ENCODE results near the gene CCL18. TPM values are rescaled to one million over a fixed set of nuclear protein-coding genes. Genes with fewer than 3 reads are reported as not detected.

CCL18 gene
- total RNA-seq, 1 donor from 2014 or later: not detected

DNA sequence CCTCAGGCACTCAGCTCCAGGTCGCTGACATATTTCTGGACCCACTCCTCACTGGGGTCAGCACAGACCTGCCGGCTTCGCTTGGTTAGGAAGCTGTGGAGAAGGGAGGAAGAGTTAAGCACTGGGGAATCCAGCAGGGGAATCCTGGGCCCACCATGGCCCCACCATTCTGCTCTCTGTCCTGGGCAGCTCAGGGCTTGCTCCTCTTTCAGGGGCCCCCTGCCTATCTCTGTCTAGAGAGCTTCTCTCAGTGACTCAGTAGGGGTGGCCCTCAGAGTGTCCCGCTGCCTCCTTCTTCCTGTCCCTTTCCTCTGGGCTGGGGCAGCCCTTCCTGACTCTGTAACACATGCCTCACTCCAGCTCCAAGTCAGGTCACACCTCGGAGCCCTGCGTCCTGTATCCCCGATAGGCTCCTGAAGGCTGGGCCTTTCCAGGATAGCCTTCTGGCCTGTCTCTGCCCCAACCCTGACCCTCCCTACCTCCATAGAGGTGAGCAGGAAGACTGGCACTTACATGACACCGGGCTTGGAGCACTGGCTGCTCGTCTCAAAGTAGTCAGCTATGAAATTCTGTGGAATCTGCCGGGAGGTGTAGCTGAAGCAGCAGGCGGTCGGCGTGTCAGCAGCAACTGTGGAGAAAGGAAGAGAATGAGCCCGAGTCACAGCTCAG is 24.7 kb downstream of the CCL18 start:
- no peak overlapping the region for H3K27ac Mint-ChIP-seq (ENCODE audit: unreplicated experiment)
- H3K9me3 ChIP-seq (ENCODE audit: insufficient read depth, low read depth, low read length): no peaks in the 10 kb centered on the region
- no peaks in the 10 kb centered on the region for H3K36me3 ChIP-seq (ENCODE audit: insufficient read depth, low read length)
- H3K4me3 ChIP-seq (ENCODE audit: insufficient read depth, low read depth, low read length): no peak overlapping the region
- no peak overlapping the region for H3K27ac ChIP-seq (ENCODE audit: low read depth, low read length)
- no peaks in the 10 kb centered on the region for H3K9me3 Mint-ChIP-seq (ENCODE audit: unreplicated experiment)
- H4K20me1 ChIP-seq (ENCODE audit: insufficient read depth, low read length): no peaks in the 10 kb centered on the region
- DNase-seq (ENCODE audit: low read depth) (no peak), FAIRE-seq (no peak)
- no peak overlapping the region for H2AFZ ChIP-seq (ENCODE audit: low read depth, low read length)
- H3K27me3 ChIP-seq (ENCODE audit: insufficient read depth, low read length): no peaks in the 10 kb centered on the region
- H3K79me2 ChIP-seq (ENCODE audit: insufficient read depth, low read length): no peaks in the 10 kb centered on the region
- TF ChIP-seq, protein P1, sequence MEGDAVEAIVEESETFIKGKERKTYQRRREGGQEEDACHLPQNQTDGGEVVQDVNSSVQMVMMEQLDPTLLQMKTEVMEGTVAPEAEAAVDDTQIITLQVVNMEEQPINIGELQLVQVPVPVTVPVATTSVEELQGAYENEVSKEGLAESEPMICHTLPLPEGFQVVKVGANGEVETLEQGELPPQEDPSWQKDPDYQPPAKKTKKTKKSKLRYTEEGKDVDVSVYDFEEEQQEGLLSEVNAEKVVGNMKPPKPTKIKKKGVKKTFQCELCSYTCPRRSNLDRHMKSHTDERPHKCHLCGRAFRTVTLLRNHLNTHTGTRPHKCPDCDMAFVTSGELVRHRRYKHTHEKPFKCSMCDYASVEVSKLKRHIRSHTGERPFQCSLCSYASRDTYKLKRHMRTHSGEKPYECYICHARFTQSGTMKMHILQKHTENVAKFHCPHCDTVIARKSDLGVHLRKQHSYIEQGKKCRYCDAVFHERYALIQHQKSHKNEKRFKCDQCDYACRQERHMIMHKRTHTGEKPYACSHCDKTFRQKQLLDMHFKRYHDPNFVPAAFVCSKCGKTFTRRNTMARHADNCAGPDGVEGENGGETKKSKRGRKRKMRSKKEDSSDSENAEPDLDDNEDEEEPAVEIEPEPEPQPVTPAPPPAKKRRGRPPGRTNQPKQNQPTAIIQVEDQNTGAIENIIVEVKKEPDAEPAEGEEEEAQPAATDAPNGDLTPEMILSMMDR (IDR thresholded peaks at IDR 0.05; ENCODE audit: insufficient read depth, low read depth, low read length): no peak
- no peak for TF ChIP-seq EZH2 (IDR thresholded peaks at IDR 0.05; ENCODE audit: insufficient read depth, low read length)
- H3K4me3 Mint-ChIP-seq (ENCODE audit: unreplicated experiment): no peak overlapping the region
- H3K9ac ChIP-seq (ENCODE audit: low read length): no peak overlapping the region
- no peaks in the 10 kb centered on the region for H3K4me1 ChIP-seq (ENCODE audit: insufficient read depth, low read length)
- H3K4me1 Mint-ChIP-seq (ENCODE audit: low read depth, unreplicated experiment): peaks cover 17% of the 10 kb centered on the region
- no peaks in the 10 kb centered on the region for H3K36me3 Mint-ChIP-seq (ENCODE audit: low read depth, unreplicated experiment)
- H3K27me3 Mint-ChIP-seq (ENCODE audit: low read depth, unreplicated experiment): peaks cover 2% of the 10 kb centered on the region
- no peak overlapping the region for H3K4me2 ChIP-seq (ENCODE audit: low read length)

DNA sequence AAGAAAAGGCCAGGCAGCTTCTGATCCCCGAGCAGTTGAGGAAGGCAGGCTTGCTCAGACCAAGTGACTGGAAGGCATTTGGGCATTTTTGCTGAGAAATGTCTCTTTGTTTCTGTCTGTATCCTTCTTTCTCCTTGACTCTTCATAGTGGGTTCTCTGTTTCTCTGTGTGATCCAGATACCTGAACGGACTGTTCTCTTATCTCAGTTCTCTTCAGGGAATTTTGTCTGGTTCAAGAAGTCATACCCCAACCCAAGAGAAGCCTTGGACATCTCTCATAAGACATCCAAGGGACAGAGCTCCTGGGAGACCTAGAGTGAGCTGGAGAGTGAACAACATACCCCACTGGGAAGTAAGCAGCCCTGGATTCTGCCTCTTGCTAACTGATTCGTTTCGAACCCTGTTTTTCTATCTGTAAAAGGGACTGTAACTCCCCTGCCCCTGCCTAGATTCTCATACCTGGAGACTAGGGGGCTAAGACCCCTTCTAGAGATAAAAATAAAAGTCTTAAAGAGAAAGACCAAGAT is 25.3 kb downstream of the CCL18 start:
- no peak overlapping the region for H3K9ac ChIP-seq (ENCODE audit: low read length)
- no peak overlapping the region for H3K4me3 Mint-ChIP-seq (ENCODE audit: unreplicated experiment)
- no peak overlapping the region for H3K4me3 ChIP-seq (ENCODE audit: insufficient read depth, low read depth, low read length)
- no peak for DNase-seq (ENCODE audit: low read depth)
- no peaks in the 10 kb centered on the region for H3K36me3 Mint-ChIP-seq (ENCODE audit: low read depth, unreplicated experiment)
- peaks cover 2% of the 10 kb centered on the region for H3K27me3 Mint-ChIP-seq (ENCODE audit: low read depth, unreplicated experiment)
- no peak overlapping the region for H3K27ac ChIP-seq (ENCODE audit: low read depth, low read length)
- H3K27me3 ChIP-seq (ENCODE audit: insufficient read depth, low read length): no peaks in the 10 kb centered on the region
- TF ChIP-seq, protein P1 (IDR thresholded peaks at IDR 0.05; ENCODE audit: insufficient read depth, low read depth, low read length): no peak
- TF ChIP-seq EZH2 (IDR thresholded peaks at IDR 0.05; ENCODE audit: insufficient read depth, low read length): no peak
- FAIRE-seq: no peak
- H3K27ac Mint-ChIP-seq (ENCODE audit: unreplicated experiment): no peak overlapping the region
- H3K9me3 Mint-ChIP-seq (ENCODE audit: unreplicated experiment): no peaks in the 10 kb centered on the region
- H3K36me3 ChIP-seq (ENCODE audit: insufficient read depth, low read length): no peaks in the 10 kb centered on the region
- no peaks in the 10 kb centered on the region for H3K79me2 ChIP-seq (ENCODE audit: insufficient read depth, low read length)
- no peaks in the 10 kb centered on the region for H3K9me3 ChIP-seq (ENCODE audit: insufficient read depth, low read depth, low read length)
- H3K4me1 Mint-ChIP-seq (ENCODE audit: low read depth, unreplicated experiment): peaks cover 17% of the 10 kb centered on the region
- H3K4me1 ChIP-seq (ENCODE audit: insufficient read depth, low read length): no peaks in the 10 kb centered on the region
- no peaks in the 10 kb centered on the region for H4K20me1 ChIP-seq (ENCODE audit: insufficient read depth, low read length)
- H3K4me2 ChIP-seq (ENCODE audit: low read length): no peak overlapping the region
- no peak overlapping the region for H2AFZ ChIP-seq (ENCODE audit: low read depth, low read length)
